HG03280 (cell line): ENCODE results near the gene TMEM179.

ENCODE experiments used
- ATAC-seq: cut with Tn5 transposase; IDR thresholded peaks from one replicate; pipeline ENCODE4 v1.9.1; 2021; ENCODE audit warnings: mild to moderate bottlenecking, moderate library complexity; ENCODE audit not compliant: unreplicated experiment

Gene TMEM179

GRCh38 chr14:104547310-104547997 lies 57.1 kb downstream of the TMEM179 start:
- ATAC-seq: no peak

- no peak for ATAC-seq
Measured at GRCh38 chr14:104546591-104547309, 57.8 kb downstream of the TMEM179 start.

DNA sequence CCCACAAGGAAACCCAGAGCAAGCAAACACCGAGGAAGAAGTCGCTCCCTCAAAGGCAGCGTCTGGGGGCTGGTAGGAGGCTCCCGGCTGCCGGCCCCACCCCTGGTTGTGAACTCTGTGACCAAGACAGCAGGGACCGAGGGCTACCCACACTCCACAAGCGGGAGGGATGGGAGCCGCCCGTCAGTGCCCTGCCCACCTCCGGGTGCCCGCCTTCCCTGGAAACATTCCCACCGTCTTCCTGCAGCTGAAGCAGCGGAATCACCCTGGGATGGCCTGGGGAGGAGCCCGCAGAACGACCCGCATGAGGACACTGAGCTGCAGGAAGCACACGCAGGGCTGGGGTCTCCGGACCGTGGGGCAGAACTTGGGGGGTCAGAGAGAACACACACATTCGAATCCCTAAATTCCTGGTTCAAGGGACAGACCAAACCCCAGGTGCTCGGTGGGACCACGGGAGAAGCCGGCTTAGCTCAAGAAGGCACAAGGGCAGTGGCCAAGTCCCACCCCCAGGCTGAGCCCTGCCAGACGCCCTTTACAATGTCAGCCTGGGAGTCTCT lies 58.5 kb downstream of the TMEM179 start:
- no peak for ATAC-seq

GRCh38 chr14:104545151-104545941 lies 59.2 kb downstream of the TMEM179 start:
- no peak for ATAC-seq

GRCh38 chr14:104544362-104544961 lies 60.1 kb downstream of the TMEM179 start:
- ATAC-seq: no peak

- ATAC-seq: no peak
Measured at GRCh38 chr14:104542871-104543830, 61.4 kb downstream of the TMEM179 start.

DNA sequence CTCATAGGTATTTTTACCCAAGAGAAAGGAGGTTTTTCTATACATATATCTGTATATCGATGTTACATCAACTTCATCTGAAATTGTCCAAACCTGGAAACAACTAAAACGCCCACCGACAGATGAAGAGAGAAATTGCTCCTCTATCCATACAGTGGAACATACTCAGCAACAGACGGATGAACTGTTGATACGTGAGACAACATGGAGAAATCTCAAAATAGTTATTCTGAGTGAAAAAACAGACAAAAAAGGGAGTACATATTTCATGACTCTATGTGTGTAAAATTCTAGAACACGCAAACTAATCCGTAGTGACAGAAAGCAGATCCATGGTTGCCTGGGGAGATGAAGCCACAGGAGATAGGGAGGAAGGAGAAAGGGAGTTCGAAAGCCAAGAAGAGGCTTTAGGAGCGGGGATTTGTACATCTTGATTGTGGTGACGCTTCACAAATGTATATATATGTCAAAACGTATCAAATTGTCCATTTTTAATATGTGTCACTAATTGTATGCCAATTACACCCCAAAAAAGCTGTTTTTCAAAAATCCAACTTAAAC lies 62.6 kb downstream of the TMEM179 start:
- no peak for ATAC-seq
